SK-N-SH treated with all-trans-retinoic acid at 6 μM for 48 hours (cell line): ENCODE results near the gene NPTX1.

Experiments
- ATAC-seq: fragments of 200-7000 bp; cut with Tn5 transposase; 3 replicates; pipeline ENCODE4 v1.9.1; 2020; ENCODE audit warnings: mild to moderate bottlenecking, moderate library complexity
- ARNTL ChIP-seq: fragments of 450-650 bp; formaldehyde crosslinking; IDR thresholded peaks from 2 replicates; pipeline ENCODE4 v1.5.0; 2020; ENCODE audit warnings: low read depth, mild to moderate bottlenecking, moderate library complexity, borderline replicate concordance
- BACH2 ChIP-seq: fragments of 250-450 bp; sonication (Bioruptor Pico); IDR thresholded peaks from 2 replicates; pipeline ENCODE4 v1.9.0; 2021; ENCODE audit warnings: mild to moderate bottlenecking, borderline replicate concordance
- CSDC2 ChIP-seq: fragments of 250-450 bp; sonication (Bioruptor Pico); IDR thresholded peaks from 2 replicates; pipeline ENCODE4 v1.5.0; 2020; ENCODE audit warnings: mild to moderate bottlenecking, moderate library complexity
- ESRRG ChIP-seq: fragments of 250-450 bp; sonication (Bioruptor Pico); IDR thresholded peaks from 2 replicates; pipeline ENCODE4 v1.6.1; 2021; ENCODE audit warnings: mild to moderate bottlenecking
- GLIS3 ChIP-seq: fragments of 250-450 bp; sonication (Bioruptor Pico); IDR thresholded peaks from 2 replicates; pipeline ENCODE4 v1.5.0; 2020; ENCODE audit warnings: mild to moderate bottlenecking, moderate library complexity
- ISL1 ChIP-seq: fragments of 250-450 bp; sonication (Bioruptor Pico); IDR thresholded peaks from 2 replicates; pipeline ENCODE4 v2.1.2; 2022; ENCODE audit warnings: mild to moderate bottlenecking, moderate library complexity
- OSR1 ChIP-seq: fragments of 250-450 bp; sonication (Bioruptor Pico); IDR thresholded peaks from 2 replicates; pipeline ENCODE4 v1.8.0; 2022; ENCODE audit warnings: moderate library complexity, mild to moderate bottlenecking, inconsistent platforms
- PATZ1 ChIP-seq: fragments of 250-450 bp; sonication (Bioruptor Pico); IDR thresholded peaks from 2 replicates; pipeline ENCODE4 v1.8.0; 2020; ENCODE audit warnings: mild to moderate bottlenecking, moderate library complexity, borderline replicate concordance
- RARB ChIP-seq: fragments of 250-450 bp; sonication (Bioruptor Pico); IDR thresholded peaks from 2 replicates; pipeline ENCODE4 v1.8.0; 2021; ENCODE audit warnings: mild to moderate bottlenecking, moderate library complexity
- SNAI2 ChIP-seq: fragments of 250-450 bp; sonication (Bioruptor Pico); IDR thresholded peaks from 2 replicates; pipeline ENCODE4 v1.5.0; 2020; ENCODE audit warnings: mild to moderate bottlenecking, moderate library complexity
- TCF4 ChIP-seq: fragments of 250-450 bp; sonication (Bioruptor Pico); IDR thresholded peaks from 2 replicates; pipeline ENCODE4 v1.8.0; 2021; ENCODE audit warnings: mild to moderate bottlenecking, moderate library complexity, borderline replicate concordance
- TOX ChIP-seq: fragments of 250-450 bp; sonication (Bioruptor Pico); IDR thresholded peaks from 2 replicates; pipeline ENCODE4 v1.8.0; 2021; ENCODE audit warnings: mild to moderate bottlenecking, moderate library complexity, borderline replicate concordance
- ZC3H10 ChIP-seq: fragments of 250-450 bp; sonication (Bioruptor Pico); IDR thresholded peaks from 2 replicates; pipeline ENCODE4 v1.5.1; 2021; ENCODE audit warnings: mild to moderate bottlenecking, moderate library complexity
- ZFP3 ChIP-seq: fragments of 250-450 bp; sonication (Bioruptor Pico); IDR thresholded peaks from 2 replicates; pipeline ENCODE4 v1.5.0; 2020; ENCODE audit warnings: mild to moderate bottlenecking, moderate library complexity
- ZFP30 ChIP-seq: fragments of 450-650 bp; formaldehyde crosslinking; IDR thresholded peaks from 2 replicates; pipeline ENCODE4 v1.5.0; 2022; ENCODE audit warnings: mild to moderate bottlenecking, moderate library complexity
- ZNF565 ChIP-seq: fragments of 450-650 bp; formaldehyde crosslinking; conservative IDR thresholded peaks from 2 replicates; pipeline ENCODE4 v1.5.0; 2020; ENCODE audit warnings: low read depth, mild to moderate bottlenecking, moderate library complexity
- ZNF70 ChIP-seq: fragments of 450-650 bp; formaldehyde crosslinking; IDR thresholded peaks from 2 replicates; pipeline ENCODE4 v1.5.0; 2020; ENCODE audit warnings: mild to moderate bottlenecking, moderate library complexity
- TF ChIP-seq, protein P1 (sequence below): fragments of 250-450 bp; sonication (Bioruptor Pico); IDR thresholded peaks from 2 replicates; pipeline ENCODE4 v1.5.0; 2020; ENCODE audit warnings: mild to moderate bottlenecking, moderate library complexity
- TF ChIP-seq, protein P2 (sequence below): fragments of 250-450 bp; sonication (Bioruptor Pico); IDR thresholded peaks from 2 replicates; pipeline ENCODE4 v1.5.1; 2021; ENCODE audit warnings: mild to moderate bottlenecking, moderate library complexity
- TF ChIP-seq, protein P3 (sequence below): fragments of 250-450 bp; sonication (Bioruptor Pico); IDR thresholded peaks from 2 replicates; pipeline ENCODE4 v1.5.1; 2020; ENCODE audit warnings: low read depth, mild to moderate bottlenecking, moderate library complexity
- TF ChIP-seq, protein P4 (sequence below): fragments of 250-450 bp; sonication (Bioruptor Pico); IDR thresholded peaks from 2 replicates; pipeline ENCODE4 v1.8.0; 2021; ENCODE audit warnings: low read depth, mild to moderate bottlenecking, moderate library complexity, borderline replicate concordance

NPTX1 gene

DNA sequence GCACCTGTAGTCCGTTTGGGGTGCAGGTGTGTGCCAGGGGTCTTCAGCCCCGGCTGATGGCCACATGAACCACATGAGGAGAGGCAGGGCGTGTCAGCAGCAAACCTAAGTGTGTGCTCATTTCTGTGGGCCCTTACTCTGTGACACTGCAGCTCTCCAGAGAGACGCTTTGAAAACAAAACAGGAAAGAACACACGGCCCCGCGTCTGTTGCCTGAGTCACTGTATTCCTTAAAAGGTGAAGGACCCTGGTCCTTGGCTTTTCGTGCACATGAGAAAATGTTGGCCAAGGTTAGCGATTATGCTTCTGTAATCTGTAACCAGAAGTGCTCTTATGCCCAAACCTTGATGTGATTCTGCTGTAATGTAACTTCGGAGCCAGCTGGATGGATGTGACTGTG lies 38.9 kb downstream of the NPTX1 start:
- no peak for ATAC-seq

GRCh38 chr17:80433916-80434666 lies 42.3 kb downstream of the NPTX1 start:
- TF ChIP-seq TOX (CRISPR knock-in tag), result no peak
- no peak for TF ChIP-seq TCF4 (CRISPR knock-in tag)
- TF ChIP-seq GLIS3 (CRISPR knock-in tag), result no peak
- TF ChIP-seq ARNTL (CRISPR knock-in tag), result no peak
- no peak for TF ChIP-seq BACH2
- TF ChIP-seq, protein P1, sequence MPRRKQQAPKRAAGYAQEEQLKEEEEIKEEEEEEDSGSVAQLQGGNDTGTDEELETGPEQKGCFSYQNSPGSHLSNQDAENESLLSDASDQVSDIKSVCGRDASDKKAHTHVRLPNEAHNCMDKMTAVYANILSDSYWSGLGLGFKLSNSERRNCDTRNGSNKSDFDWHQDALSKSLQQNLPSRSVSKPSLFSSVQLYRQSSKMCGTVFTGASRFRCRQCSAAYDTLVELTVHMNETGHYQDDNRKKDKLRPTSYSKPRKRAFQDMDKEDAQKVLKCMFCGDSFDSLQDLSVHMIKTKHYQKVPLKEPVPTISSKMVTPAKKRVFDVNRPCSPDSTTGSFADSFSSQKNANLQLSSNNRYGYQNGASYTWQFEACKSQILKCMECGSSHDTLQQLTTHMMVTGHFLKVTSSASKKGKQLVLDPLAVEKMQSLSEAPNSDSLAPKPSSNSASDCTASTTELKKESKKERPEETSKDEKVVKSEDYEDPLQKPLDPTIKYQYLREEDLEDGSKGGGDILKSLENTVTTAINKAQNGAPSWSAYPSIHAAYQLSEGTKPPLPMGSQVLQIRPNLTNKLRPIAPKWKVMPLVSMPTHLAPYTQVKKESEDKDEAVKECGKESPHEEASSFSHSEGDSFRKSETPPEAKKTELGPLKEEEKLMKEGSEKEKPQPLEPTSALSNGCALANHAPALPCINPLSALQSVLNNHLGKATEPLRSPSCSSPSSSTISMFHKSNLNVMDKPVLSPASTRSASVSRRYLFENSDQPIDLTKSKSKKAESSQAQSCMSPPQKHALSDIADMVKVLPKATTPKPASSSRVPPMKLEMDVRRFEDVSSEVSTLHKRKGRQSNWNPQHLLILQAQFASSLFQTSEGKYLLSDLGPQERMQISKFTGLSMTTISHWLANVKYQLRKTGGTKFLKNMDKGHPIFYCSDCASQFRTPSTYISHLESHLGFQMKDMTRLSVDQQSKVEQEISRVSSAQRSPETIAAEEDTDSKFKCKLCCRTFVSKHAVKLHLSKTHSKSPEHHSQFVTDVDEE (CRISPR knock-in tag), result no peak
- no peak for TF ChIP-seq ZC3H10 (CRISPR knock-in tag)
- ATAC-seq, result no peak

More for the DNA sequence above, 38.9 kb downstream of the NPTX1 start:
- TF ChIP-seq, protein P1 (CRISPR knock-in tag), result no peak
- TF ChIP-seq, protein P2, sequence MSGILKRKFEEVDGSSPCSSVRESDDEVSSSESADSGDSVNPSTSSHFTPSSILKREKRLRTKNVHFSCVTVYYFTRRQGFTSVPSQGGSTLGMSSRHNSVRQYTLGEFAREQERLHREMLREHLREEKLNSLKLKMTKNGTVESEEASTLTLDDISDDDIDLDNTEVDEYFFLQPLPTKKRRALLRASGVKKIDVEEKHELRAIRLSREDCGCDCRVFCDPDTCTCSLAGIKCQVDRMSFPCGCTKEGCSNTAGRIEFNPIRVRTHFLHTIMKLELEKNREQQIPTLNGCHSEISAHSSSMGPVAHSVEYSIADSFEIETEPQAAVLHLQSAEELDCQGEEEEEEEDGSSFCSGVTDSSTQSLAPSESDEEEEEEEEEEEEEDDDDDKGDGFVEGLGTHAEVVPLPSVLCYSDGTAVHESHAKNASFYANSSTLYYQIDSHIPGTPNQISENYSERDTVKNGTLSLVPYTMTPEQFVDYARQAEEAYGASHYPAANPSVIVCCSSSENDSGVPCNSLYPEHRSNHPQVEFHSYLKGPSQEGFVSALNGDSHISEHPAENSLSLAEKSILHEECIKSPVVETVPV, result no peak
- TF ChIP-seq ISL1 (no peak), ZNF70 (CRISPR knock-in tag) (no peak), ARNTL (CRISPR knock-in tag) (no peak), OSR1 (CRISPR knock-in tag) (no peak), BACH2 (no peak), SNAI2 (CRISPR knock-in tag) (no peak), TOX (CRISPR knock-in tag) (no peak), ZC3H10 (CRISPR knock-in tag) (no peak), TCF4 (CRISPR knock-in tag) (no peak)
- TF ChIP-seq, protein P3, sequence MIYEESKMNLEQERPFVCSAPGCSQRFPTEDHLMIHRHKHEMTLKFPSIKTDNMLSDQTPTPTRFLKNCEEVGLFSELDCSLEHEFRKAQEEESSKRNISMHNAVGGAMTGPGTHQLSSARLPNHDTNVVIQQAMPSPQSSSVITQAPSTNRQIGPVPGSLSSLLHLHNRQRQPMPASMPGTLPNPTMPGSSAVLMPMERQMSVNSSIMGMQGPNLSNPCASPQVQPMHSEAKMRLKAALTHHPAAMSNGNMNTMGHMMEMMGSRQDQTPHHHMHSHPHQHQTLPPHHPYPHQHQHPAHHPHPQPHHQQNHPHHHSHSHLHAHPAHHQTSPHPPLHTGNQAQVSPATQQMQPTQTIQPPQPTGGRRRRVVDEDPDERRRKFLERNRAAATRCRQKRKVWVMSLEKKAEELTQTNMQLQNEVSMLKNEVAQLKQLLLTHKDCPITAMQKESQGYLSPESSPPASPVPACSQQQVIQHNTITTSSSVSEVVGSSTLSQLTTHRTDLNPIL (CRISPR knock-in tag), result no peak

DNA sequence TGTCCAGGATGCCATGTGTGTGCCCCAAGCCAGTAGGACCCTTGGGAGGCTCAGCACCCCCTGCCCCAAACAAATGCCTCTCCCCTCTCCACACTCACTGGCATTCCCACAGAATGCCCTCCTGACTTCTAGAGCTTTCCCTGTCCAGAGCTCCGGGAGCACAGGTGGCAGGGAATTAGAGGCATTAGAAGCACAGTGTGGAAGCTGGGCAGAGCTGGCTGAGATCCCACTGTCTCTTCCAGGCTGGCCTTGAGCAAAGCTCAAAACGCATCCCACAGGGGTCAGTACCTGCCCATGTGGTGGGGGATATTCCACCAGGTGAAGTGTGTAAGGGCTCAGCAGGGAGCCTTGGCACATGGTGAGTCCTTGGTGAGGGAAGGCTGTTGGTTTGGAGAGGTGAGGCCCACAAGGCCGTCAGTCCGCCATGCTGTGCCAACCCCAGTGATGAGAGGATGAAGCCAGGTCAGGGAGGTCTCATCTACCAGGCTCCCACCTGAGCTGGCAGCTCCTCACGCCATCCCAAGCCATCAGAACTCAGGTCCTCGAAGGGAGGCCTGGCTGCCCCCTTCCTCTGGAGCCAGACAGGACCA lies 43.4 kb downstream of the NPTX1 start:
- no peak for ATAC-seq

More for the DNA sequence above, 43.4 kb downstream of the NPTX1 start:
- TF ChIP-seq RARB (CRISPR knock-in tag) (no peak), SNAI2 (CRISPR knock-in tag) (no peak), ZNF565 (CRISPR knock-in tag) (no peak), ZFP3 (CRISPR knock-in tag) (no peak), GLIS3 (CRISPR knock-in tag) (no peak), ZFP30 (CRISPR knock-in tag) (no peak), ARNTL (CRISPR knock-in tag) (no peak), TOX (CRISPR knock-in tag) (no peak), ESRRG (CRISPR knock-in tag) (no peak), BACH2 (no peak), OSR1 (CRISPR knock-in tag) (no peak), CSDC2 (no peak), ZC3H10 (CRISPR knock-in tag) (no peak), PATZ1 (CRISPR knock-in tag) (no peak), ZNF70 (CRISPR knock-in tag) (no peak), TCF4 (CRISPR knock-in tag) (no peak)
- TF ChIP-seq, protein P4, sequence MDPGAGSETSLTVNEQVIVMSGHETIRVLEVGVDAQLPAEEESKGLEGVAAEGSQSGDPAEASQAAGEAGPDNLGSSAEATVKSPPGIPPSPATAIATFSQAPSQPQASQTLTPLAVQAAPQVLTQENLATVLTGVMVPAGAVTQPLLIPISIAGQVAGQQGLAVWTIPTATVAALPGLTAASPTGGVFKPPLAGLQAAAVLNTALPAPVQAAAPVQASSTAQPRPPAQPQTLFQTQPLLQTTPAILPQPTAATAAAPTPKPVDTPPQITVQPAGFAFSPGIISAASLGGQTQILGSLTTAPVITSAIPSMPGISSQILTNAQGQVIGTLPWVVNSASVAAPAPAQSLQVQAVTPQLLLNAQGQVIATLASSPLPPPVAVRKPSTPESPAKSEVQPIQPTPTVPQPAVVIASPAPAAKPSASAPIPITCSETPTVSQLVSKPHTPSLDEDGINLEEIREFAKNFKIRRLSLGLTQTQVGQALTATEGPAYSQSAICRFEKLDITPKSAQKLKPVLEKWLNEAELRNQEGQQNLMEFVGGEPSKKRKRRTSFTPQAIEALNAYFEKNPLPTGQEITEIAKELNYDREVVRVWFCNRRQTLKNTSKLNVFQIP (CRISPR knock-in tag), result no peak
- TF ChIP-seq, protein P2, result no peak
- TF ChIP-seq, all 23 proteins: peak for 0
